HPDE6-E6E7 (cell line): Measurements from ENCODE around the gene TNIP3.
A peak's percentile ranks its signal among the peaks of the same experiment; 100 is the strongest.
"Not testable (repeated sequence)": the region's sequence is repeated elsewhere in the genome, so short reads cannot be mapped to it uniquely, and the experiment has no call there.

Source experiments
- DNase-seq: peaks from one replicate; pipeline ENCODE4 v3.0.0; 2011; ENCODE audit warnings: missing footprints; ENCODE audit errors: extremely low spot score

Gene TNIP3

GRCh38 chr4:121177246-121178137 lies 13.4 kb upstream of the TNIP3 start:
- no peak for DNase-seq

GRCh38 chr4:121176082-121176934 lies 12.2 kb upstream of the TNIP3 start:
- no peak for DNase-seq

GRCh38 chr4:121171477-121171876 lies 7.4 kb upstream of the TNIP3 start:
- DNase-seq = not testable (repeated sequence)

- DNase-seq = no peak
Measured at GRCh38 chr4:121168446-121169281, 4.5 kb upstream of the TNIP3 start.

GRCh38 chr4:121166976-121167375 lies 2.9 kb upstream of the TNIP3 start:
- DNase-seq = no peak

- DNase-seq = no peak
Measured at GRCh38 chr4:121165206-121165605, 1.1 kb upstream of the TNIP3 start.

- no peak for DNase-seq
Measured at GRCh38 chr4:121156822-121157769, 7.0 kb downstream of the TNIP3 start.

- DNase-seq = peak; percentile 59
Measured at GRCh38 chr4:121155893-121156292, 8.2 kb downstream of the TNIP3 start.

GRCh38 chr4:121154103-121154515 lies 10.0 kb downstream of the TNIP3 start:
- DNase-seq = no peak

GRCh38 chr4:121151942-121152341 lies 12.2 kb downstream of the TNIP3 start:
- DNase-seq = no peak

GRCh38 chr4:121150486-121150885 lies 13.6 kb downstream of the TNIP3 start:
- no peak for DNase-seq

GRCh38 chr4:121150003-121150402 lies 14.1 kb downstream of the TNIP3 start:
- no peak for DNase-seq

GRCh38 chr4:121148621-121149020 lies 15.5 kb downstream of the TNIP3 start:
- no peak for DNase-seq

GRCh38 chr4:121148000-121148399 lies 16.1 kb downstream of the TNIP3 start:
- no peak for DNase-seq

GRCh38 chr4:121146530-121146929 lies 17.6 kb downstream of the TNIP3 start:
- no peak for DNase-seq

- DNase-seq = no peak
Measured at GRCh38 chr4:121145430-121145829, 18.7 kb downstream of the TNIP3 start.

- no peak for DNase-seq
Measured at GRCh38 chr4:121144021-121144420, 20.1 kb downstream of the TNIP3 start.

- DNase-seq = no peak
Measured at GRCh38 chr4:121143131-121143530, 21.0 kb downstream of the TNIP3 start.

GRCh38 chr4:121140716-121141460 lies 23.2 kb downstream of the TNIP3 start:
- DNase-seq = no peak
